Uterus (tissue), 4 donors: ENCODE data around the gene THRSP. TPM values are rescaled to one million over a fixed set of nuclear protein-coding genes. Genes with fewer than 3 reads are reported as not detected.
"Not testable (repeated sequence)": the region's sequence is repeated elsewhere in the genome, so short reads cannot be mapped to it uniquely, and the experiment has no call there.

Experiments
- DNase-seq, 2 donors: peaks; one replicate each; pipeline ENCODE4 v3.0.0-alpha.2; 2019 to 2020
- H3K27ac ChIP-seq, 2 donors: fragments of 200-600 bp; sonication (generic); 1 replicate in 1 of 2; 2 replicates in 1 of 2; pipeline ENCODE4 v1.5.1; 2016 to 2018
- H3K27me3 ChIP-seq, 2 donors: fragments of 200-600 bp; sonication (generic); one replicate each; pipeline ENCODE4 v1.5.1; 2018 to 2019; ENCODE audit warnings: control low read depth in 1 of 2
- H3K36me3 ChIP-seq, 2 donors: fragments of 200-600 bp; sonication (generic); one replicate each; pipeline ENCODE4 v1.5.1; 2019; ENCODE audit warnings: control low read depth in 1 of 2
- H3K4me1 ChIP-seq, 2 donors: fragments of 200-600 bp; sonication (generic); one replicate each; pipeline ENCODE4 v1.5.1; 2018 to 2019; ENCODE audit warnings: control low read depth in 1 of 2
- H3K4me3 ChIP-seq, 2 donors: fragments of 200-600 bp; sonication (generic); 1 replicate in 1 of 2; 2 replicates in 1 of 2; pipeline ENCODE4 v1.5.1; 2018 to 2019; ENCODE audit warnings: mild to moderate bottlenecking in 1 of 2
- H3K9me3 ChIP-seq, 2 donors: fragments of 200-600 bp; sonication (generic); one replicate each; pipeline ENCODE4 v1.5.1; 2019; ENCODE audit warnings: control low read depth in 1 of 2
- CTCF ChIP-seq, 4 experiments: fragments of 200-600 bp in 2 of 4; fragments of 450-650 bp in 2 of 4; sonication (generic) in 2 of 4; IDR thresholded peaks; one replicate each; pipeline ENCODE4 v1.5.1; 2016 to 2019; ENCODE audit warnings: antibody characterized with exemption in 4 of 4, mild to moderate bottlenecking in 2 of 4, moderate library complexity in 1 of 4
- POLR2A ChIP-seq, 2 donors: fragments of 450-650 bp; IDR thresholded peaks; one replicate each; pipeline ENCODE4 v1.6.1; 2016; ENCODE audit warnings: antibody characterized with exemption in 2 of 2, mild to moderate bottlenecking in 1 of 2, moderate library complexity in 1 of 2
- intact Hi-C: fragments of 100-400 bp; cut with DNase I; formaldehyde crosslinking; loops from one replicate; pipeline ENCODE4 v1.15.1; 2023; ENCODE audit warnings: low total_unique reads
- total RNA-seq, 4 donors: library from RNA; depleted of rRNA in 3 of 4; stranded (reverse); fragments of >200 nt in 3 of 4; gene quantifications; one replicate each; pipeline versions ENCODE4 v1.1.0 to v1.2.4, GENCODE V29; 2014 to 2023
- donor health status: DM: yes; HTN: yes; CAD: no.

THRSP gene
- total RNA-seq, 4 donors from 2014 or later = not detected

DNA sequence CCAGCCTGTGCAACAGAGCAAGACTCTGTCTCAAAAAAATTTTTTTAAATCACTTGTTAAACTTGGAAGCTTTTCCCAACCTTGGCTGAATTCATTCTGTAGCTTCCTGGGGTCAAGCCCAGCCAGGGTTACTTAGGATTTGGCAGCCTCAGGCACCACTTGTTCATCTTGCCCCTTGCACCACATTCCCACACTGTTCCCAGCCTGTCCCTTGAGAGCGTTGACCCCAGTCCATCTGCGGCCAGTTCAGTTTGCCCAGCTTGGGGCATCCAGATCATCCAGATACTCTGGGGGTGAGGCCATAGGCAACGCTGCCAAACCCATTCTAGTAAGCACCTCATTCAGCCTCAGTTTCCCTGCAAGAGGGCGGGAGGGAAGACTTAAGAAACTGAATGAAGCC is 8.7 kb upstream of the THRSP start:
- no peak for DNase-seq
- no peaks in the 10 kb centered on the region for H3K36me3 ChIP-seq
- H3K4me1 ChIP-seq = no peaks in the 10 kb centered on the region
- intact Hi-C loops = no loop called here
- no peaks in the 10 kb centered on the region for H3K27me3 ChIP-seq
- H3K4me3 ChIP-seq = no peak overlapping the region
- no peak for TF ChIP-seq POLR2A (IDR thresholded peaks at IDR 0.05)
- TF ChIP-seq CTCF (IDR thresholded peaks at IDR 0.05) = no peak
- H3K9me3 ChIP-seq = no peaks in the 10 kb centered on the region
- H3K27ac ChIP-seq = no peak overlapping the region

DNA sequence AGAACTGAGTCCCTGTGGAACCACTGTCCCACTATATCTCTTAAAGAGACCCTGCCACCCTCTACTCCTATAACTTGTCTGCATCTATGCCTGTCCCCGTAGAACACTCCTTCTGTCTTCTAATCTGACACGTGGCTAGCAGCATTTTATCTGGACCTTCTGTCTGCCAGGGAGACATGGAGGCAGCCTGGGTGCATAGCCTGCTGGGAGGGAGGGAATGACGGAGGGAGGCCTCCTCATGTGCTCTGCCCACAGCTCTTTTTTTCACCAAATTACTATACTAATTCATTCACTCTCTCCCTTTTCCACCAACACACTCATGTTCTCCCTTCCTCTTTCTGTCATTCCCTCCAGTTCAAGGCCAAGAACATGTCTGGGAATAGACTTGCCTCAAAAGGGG is 7.6 kb upstream of the THRSP start:
- no peak for TF ChIP-seq POLR2A (IDR thresholded peaks at IDR 0.05)
- TF ChIP-seq CTCF (IDR thresholded peaks at IDR 0.05) = no peak
- no peak for DNase-seq
- intact Hi-C loops = no loop called here
- Histone ChIP-seq H3K4me1 (no peaks in the 10 kb centered on the region), H3K36me3 (no peaks in the 10 kb centered on the region), H3K27me3 (no peaks in the 10 kb centered on the region), H3K27ac (no peak overlapping the region), H3K4me3 (no peak overlapping the region), H3K9me3 (no peaks in the 10 kb centered on the region)

DNA sequence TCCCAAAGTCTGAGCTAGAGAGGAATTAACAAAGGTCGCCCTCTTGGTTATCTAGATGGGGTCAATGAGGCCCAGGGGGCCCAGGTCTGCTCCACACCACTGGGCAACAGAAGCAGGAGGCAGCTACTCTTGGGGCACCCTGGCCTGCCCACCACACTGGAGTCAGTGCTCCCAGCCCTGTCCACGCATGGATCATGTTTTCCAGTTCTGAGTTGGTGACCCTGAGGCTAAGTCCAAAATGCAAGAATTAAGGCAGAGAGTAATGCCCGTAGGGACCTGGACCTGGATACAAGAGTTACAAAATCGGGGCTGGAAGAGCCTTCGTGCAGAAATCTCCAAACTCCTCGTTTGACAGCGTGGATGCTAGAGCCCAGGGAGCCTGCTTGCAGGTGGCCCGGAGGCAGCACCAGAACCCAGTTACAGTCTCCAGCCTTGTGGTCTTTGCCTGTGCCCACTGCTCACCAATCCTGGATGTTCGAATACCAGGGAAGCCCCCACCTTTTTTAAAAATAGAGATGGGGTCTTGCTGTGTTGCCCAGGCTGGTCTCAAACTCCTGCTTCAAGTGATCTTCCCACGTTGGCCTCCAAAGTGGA is 6.1 kb upstream of the THRSP start:
- H3K4me1 ChIP-seq = peaks cover 0 to 6% of the 10 kb centered on the region in 2 donors
- H3K36me3 ChIP-seq = no peaks in the 10 kb centered on the region
- H3K9me3 ChIP-seq = no peaks in the 10 kb centered on the region
- no peak overlapping the region for H3K4me3 ChIP-seq
- H3K27me3 ChIP-seq = no peaks in the 10 kb centered on the region
- intact Hi-C loops = no loop called here
- H3K27ac ChIP-seq = no peak overlapping the region
- no peak for DNase-seq
- TF ChIP-seq CTCF (IDR thresholded peaks at IDR 0.05) (no peak), POLR2A (IDR thresholded peaks at IDR 0.05) (no peak)

DNA sequence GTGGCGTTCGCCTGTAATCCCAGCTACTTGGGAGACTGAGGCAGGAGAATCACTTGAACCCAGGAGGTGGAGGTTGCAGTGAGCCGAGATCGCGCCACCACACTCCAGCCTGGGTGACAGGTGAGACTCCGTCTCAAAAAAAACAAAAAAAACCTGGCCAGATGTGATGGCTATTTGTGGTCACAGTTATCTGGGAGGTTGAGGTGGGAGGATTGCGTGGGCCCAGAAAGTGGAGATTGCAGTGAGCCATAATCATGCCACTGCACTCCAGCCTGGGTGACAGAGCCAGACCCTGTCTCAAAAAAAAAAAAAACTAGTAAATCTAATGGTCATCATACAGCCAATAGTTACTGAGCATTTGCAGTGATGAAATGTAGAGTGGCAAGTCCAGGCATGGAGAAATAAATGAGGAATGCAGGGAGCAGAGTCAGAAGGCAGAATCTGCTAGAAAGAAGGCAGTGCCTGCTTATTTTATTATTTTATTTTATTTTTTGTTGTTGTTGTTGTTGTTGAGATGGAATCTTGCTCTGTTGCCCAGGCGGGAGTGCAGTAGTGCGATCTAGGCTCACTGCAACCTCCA is 3.8 kb upstream of the THRSP start:
- H3K36me3 ChIP-seq, intact Hi-C loops, H3K27ac ChIP-seq, H3K27me3 ChIP-seq, H3K9me3 ChIP-seq, H3K4me1 ChIP-seq, H3K4me3 ChIP-seq, DNase-seq: not testable (repeated sequence)

DNA sequence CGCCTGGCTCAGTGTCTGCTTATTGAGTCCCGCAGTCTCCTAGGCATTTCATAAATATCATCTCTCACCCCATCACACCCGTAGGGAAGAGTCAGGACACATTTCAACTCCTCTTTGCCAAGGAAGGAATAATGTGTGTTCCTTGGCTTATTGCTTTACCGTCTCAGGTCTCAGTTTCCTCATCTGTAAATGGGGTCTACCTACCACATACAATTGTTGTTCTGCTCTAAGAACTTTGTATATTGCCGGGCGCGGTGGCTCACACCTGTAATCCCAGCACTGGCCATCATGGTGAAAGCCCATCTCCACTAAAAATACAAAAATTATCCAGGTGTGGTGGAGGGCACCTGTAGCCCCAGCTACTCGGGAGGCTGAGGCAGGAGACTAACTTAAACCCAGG is 3.1 kb upstream of the THRSP start:
- no peaks in the 10 kb centered on the region for H3K27me3 ChIP-seq
- DNase-seq = no peak
- no peak overlapping the region for H3K27ac ChIP-seq

More for the DNA sequence above, 3.1 kb upstream of the THRSP start:
- intact Hi-C loops = no loop called here
- Histone ChIP-seq H3K4me3 (no peak overlapping the region), H3K36me3 (no peaks in the 10 kb centered on the region), H3K4me1 (peaks cover 0 to 6% of the 10 kb centered on the region in 2 donors), H3K9me3 (no peaks in the 10 kb centered on the region)
- TF ChIP-seq CTCF (IDR thresholded peaks at IDR 0.05) (no peak), POLR2A (IDR thresholded peaks at IDR 0.05) (no peak)
